SK-N-SH (cell line): ENCODE results near the gene IL20RB.

Experiments used
- JUND ChIP-seq: IDR thresholded peaks from 2 replicates; pipeline ENCODE4 v1.4.0; 2012
- NFIC ChIP-seq: IDR thresholded peaks from 2 replicates; pipeline ENCODE4 v1.4.0; 2012; ENCODE audit warnings: borderline replicate concordance

DNA sequence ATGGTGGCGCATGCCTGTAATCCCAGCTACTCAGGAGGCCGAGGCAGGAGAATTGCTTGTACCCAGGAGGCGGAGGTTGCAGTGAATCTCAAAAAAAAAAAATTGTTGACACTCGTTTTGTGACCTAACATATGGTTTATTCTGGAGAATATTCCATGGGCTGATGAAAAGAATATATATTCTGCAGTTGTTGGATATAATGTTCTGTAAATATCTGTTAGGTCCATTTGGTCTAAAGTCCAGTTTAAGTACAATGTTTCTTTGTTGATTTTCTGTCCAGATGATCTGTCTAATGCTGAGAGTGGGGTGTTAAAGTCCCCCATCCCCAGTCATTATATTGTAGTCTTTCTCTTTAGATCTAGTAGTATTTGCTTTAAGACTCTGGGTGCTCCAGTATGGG is 15.6 kb downstream of the IL20RB start:
- no peak for TF ChIP-seq JUND
- no peak for TF ChIP-seq NFIC
